ENCODE measurements around the gene ADAMTS20. TPM values are rescaled to one million over a fixed set of nuclear protein-coding genes. Genes with fewer than 3 reads are reported as not detected.
A peak's percentile ranks its signal among the peaks of the same experiment; 100 is the strongest.

ADAMTS20 gene
- total RNA-seq, 2 donors from 2014 or later = 0.70 to 1.1 TPM

DNA sequence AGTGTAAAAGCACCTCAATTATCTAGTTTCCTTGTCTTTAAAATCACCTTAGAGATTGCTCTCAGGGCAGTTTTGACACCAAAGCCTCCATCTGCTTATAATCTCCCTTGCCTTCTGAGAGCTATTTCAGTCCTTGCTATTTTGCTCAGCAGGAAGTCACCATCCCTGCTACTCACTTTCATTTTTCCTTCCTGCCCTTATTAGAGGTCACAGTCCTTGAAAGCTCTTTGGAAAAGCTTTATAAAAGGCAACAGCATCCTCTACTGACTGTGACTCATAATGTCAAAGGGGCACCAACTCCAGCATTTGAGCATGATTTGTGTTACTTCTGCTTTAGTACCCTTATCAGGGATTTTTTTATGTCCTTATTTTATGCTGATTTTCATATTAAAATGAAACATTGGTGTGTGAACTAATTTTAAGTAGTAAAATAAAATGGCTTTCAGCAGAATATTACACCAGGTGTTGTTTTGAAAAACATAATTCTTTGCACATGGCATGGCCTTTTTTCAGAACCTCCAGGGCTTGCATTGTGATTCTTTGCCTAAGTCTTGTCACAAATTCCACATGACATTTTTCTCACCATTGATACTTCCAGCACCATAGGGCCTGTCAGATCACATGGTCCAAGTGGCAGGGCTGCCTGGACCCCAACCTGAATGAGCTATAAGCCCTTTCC lies 213.0 kb downstream of the ADAMTS20 start:
- peaks cover 11% of the 10 kb centered on the region for H3K9me3 ChIP-seq (ENCODE audit: control insufficient read depth, low read length)
- Mint-ChIP-seq H3K9me3 (peaks cover 11% of the 10 kb centered on the region), H3K27me3 (ENCODE audit: insufficient read depth) (peaks cover 16% of the 10 kb centered on the region), H3K27ac (no peak overlapping the region), H3K36me3 (ENCODE audit: low read depth) (no peaks in the 10 kb centered on the region), H3K4me3 (no peak overlapping the region), H3K4me1 (peaks cover 16% of the 10 kb centered on the region)
- H3K27me3 ChIP-seq (ENCODE audit: control insufficient read depth, insufficient read depth, low read length, poor library complexity, severe bottlenecking) = peaks cover 20% of the 10 kb centered on the region
- H3K27ac ChIP-seq (ENCODE audit: low read depth, low read length) = no peak overlapping the region
- TF ChIP-seq, protein P1, sequence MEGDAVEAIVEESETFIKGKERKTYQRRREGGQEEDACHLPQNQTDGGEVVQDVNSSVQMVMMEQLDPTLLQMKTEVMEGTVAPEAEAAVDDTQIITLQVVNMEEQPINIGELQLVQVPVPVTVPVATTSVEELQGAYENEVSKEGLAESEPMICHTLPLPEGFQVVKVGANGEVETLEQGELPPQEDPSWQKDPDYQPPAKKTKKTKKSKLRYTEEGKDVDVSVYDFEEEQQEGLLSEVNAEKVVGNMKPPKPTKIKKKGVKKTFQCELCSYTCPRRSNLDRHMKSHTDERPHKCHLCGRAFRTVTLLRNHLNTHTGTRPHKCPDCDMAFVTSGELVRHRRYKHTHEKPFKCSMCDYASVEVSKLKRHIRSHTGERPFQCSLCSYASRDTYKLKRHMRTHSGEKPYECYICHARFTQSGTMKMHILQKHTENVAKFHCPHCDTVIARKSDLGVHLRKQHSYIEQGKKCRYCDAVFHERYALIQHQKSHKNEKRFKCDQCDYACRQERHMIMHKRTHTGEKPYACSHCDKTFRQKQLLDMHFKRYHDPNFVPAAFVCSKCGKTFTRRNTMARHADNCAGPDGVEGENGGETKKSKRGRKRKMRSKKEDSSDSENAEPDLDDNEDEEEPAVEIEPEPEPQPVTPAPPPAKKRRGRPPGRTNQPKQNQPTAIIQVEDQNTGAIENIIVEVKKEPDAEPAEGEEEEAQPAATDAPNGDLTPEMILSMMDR (conservative IDR thresholded peaks at IDR 0.05) = peak; percentile 86
- H3K9ac ChIP-seq (ENCODE audit: extremely low read depth, low read length, poor library complexity, severe bottlenecking) = no peak overlapping the region
- no peaks in the 10 kb centered on the region for H3K36me3 ChIP-seq (ENCODE audit: control insufficient read depth, insufficient read depth, low read length)
- peaks cover 3% of the 10 kb centered on the region for H3K4me1 ChIP-seq (ENCODE audit: control insufficient read depth, insufficient read depth, low read length)
- DNase-seq = peak; percentile 82
- H3K4me3 ChIP-seq (ENCODE audit: low read length) = no peak overlapping the region

- Mint-ChIP-seq H3K36me3 (ENCODE audit: low read depth) (no peaks in the 10 kb centered on the region), H3K27ac (no peak overlapping the region), H3K9me3 (no peaks in the 10 kb centered on the region), H3K27me3 (ENCODE audit: insufficient read depth) (peaks cover 16% of the 10 kb centered on the region), H3K4me1 (peaks cover 16% of the 10 kb centered on the region), H3K4me3 (no peak overlapping the region)
- Histone ChIP-seq H3K27ac (ENCODE audit: low read depth, low read length) (no peak overlapping the region), H3K36me3 (ENCODE audit: control insufficient read depth, insufficient read depth, low read length) (no peaks in the 10 kb centered on the region), H3K27me3 (ENCODE audit: control insufficient read depth, insufficient read depth, low read length, poor library complexity, severe bottlenecking) (peaks cover 20% of the 10 kb centered on the region), H3K4me1 (ENCODE audit: control insufficient read depth, insufficient read depth, low read length) (peaks cover 3% of the 10 kb centered on the region), H3K9me3 (ENCODE audit: control insufficient read depth, low read length) (no peaks in the 10 kb centered on the region), H3K4me3 (ENCODE audit: low read length) (no peak overlapping the region), H3K9ac (ENCODE audit: extremely low read depth, low read length, poor library complexity, severe bottlenecking) (no peak overlapping the region)
- DNase-seq = peak; percentile 46
- WGBS, 2 experiments (ENCODE audit: insufficient coverage in 1 of 2, insufficient read length in 1 of 2) = 60 to 79% methylated on average over 2 to 4 of the region's 4 CpGs
- TF ChIP-seq, protein P1 (conservative IDR thresholded peaks at IDR 0.05) = no peak
Observed at GRCh38 chr12:43337571-43338444, 214.2 kb downstream of the ADAMTS20 start.

DNA sequence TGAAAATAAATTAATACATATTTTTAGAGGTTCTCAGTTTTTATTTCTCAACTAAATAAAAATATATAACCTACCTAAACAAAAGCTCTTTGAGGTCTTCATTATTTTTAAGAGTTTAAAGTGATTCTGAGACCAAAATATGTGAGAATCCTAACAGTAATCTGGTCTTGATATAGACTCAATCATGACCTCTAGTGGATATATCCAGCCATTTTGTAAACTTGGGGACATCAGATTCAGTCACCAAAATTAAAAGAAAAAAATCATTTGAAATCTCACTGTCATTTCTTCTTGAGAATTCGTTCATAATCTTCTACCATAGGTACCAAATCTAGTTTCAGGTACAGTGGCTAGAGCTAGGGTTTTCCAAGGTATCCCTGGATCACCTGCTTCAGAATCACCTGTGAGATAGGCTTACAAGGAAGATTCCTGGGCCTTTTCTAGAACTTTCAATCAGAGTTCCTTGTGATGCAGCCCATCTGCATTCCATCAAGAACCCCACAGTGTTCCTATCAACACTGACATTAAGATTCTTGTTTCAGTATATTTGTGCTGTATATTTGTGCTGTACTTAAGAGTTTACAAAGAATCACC lies 214.9 kb downstream of the ADAMTS20 start:
- Mint-ChIP-seq H3K36me3 (ENCODE audit: low read depth) (no peaks in the 10 kb centered on the region), H3K27me3 (ENCODE audit: insufficient read depth) (peaks cover 16% of the 10 kb centered on the region), H3K4me3 (no peak overlapping the region), H3K4me1 (peaks cover 16% of the 10 kb centered on the region), H3K27ac (no peak overlapping the region), H3K9me3 (no peaks in the 10 kb centered on the region)
- H3K9me3 ChIP-seq (ENCODE audit: control insufficient read depth, low read length) = no peaks in the 10 kb centered on the region
- TF ChIP-seq, protein P1 (conservative IDR thresholded peaks at IDR 0.05) = peak; percentile 85
- H3K36me3 ChIP-seq (ENCODE audit: control insufficient read depth, insufficient read depth, low read length) = no peaks in the 10 kb centered on the region
- WGBS, 2 experiments (ENCODE audit: insufficient coverage in 1 of 2, insufficient read length in 1 of 2) = 0% methylated on average over 1 of the region's 1 CpG
- no peak overlapping the region for H3K9ac ChIP-seq (ENCODE audit: extremely low read depth, low read length, poor library complexity, severe bottlenecking)
- peaks cover 3% of the 10 kb centered on the region for H3K4me1 ChIP-seq (ENCODE audit: control insufficient read depth, insufficient read depth, low read length)
- DNase-seq = no peak
- no peak overlapping the region for H3K27ac ChIP-seq (ENCODE audit: low read depth, low read length)
- no peak overlapping the region for H3K4me3 ChIP-seq (ENCODE audit: low read length)
- H3K27me3 ChIP-seq (ENCODE audit: control insufficient read depth, insufficient read depth, low read length, poor library complexity, severe bottlenecking) = peaks cover 20% of the 10 kb centered on the region

All from endodermal cell (in vitro differentiated cells).